VCaP (cell line): ENCODE data around the gene APOF.
A peak's percentile ranks its signal among the peaks of the same experiment; 100 is the strongest.
"Not testable (repeated sequence)": the region's sequence is repeated elsewhere in the genome, so short reads cannot be mapped to it uniquely, and the experiment has no call there.

Experiments used
- H3K27ac ChIP-seq: fragments of 450-650 bp; 2 replicates; pipeline ENCODE4 v1.5.1; 2017
- CTCF ChIP-seq: fragments of 450-650 bp; conservative IDR thresholded peaks from 2 replicates; pipeline ENCODE4 v1.5.1; 2017; ENCODE audit warnings: mild to moderate bottlenecking, moderate library complexity

The APOF gene

DNA sequence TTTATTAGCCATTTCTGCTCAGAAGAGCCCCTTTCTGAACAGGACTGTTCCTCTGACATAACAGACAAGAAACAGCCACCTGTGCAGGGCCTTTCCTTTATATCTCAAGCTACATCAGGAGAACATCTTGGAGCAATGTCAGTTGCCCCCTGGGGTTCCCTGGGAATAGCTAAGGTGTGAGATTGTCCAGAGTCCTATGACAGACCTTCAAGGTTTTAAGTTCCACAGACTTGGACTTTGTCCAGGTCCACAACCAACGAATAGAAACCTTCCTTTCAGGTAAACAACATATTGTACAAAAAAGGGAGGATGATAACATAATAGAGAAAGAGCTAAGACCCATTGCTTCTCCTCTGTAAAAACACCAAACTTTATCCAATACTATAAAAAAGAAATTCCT lies 21.0 kb downstream of the APOF start:
- no peak overlapping the region for H3K27ac ChIP-seq
- no peak for TF ChIP-seq CTCF

- TF ChIP-seq CTCF, result no peak
- H3K27ac ChIP-seq, result no peak overlapping the region
Observed at GRCh38 chr12:56339158-56339422, 23.6 kb downstream of the APOF start.

- no peak within 1 kb of the TSS for H3K27ac ChIP-seq
- TF ChIP-seq CTCF, result no peak
Observed at GRCh38 chr12:56338308-56339157, 24.1 kb downstream of the APOF start, which contains the start of gene IL23A. Gene IL23A, plus strand, starts transcription at chr12:56338884. Its CDS starts 161 bp downstream, at chr12:56339045.

GRCh38 chr12:56337753-56338251 lies 24.9 kb downstream of the APOF start:
- no peak for TF ChIP-seq CTCF
- H3K27ac ChIP-seq, result no peak overlapping the region

- no peak for TF ChIP-seq CTCF
- no peak overlapping the region for H3K27ac ChIP-seq
Observed at GRCh38 chr12:56336361-56337167, 26.1 kb downstream of the APOF start.

DNA sequence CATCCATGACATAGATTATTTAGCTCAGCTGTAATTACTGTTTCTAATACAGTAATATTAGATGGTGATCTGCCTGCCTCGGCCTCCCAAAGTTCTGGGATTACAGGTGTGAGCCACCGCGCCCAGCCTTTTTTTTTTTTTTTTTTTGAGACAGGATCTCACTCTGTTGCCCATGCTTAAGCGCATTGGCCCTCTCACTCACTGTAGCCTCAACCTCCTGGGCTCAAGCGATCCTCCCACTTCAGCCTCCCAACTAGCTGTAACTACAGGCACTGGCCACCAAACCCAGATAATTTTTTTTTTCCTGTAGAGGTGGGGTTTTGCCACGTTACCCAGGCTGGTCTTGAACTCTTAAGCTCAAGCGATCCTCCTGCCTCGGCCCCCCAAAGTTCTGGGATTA lies 27.1 kb downstream of the APOF start:
- not testable (repeated sequence) for H3K27ac ChIP-seq

DNA sequence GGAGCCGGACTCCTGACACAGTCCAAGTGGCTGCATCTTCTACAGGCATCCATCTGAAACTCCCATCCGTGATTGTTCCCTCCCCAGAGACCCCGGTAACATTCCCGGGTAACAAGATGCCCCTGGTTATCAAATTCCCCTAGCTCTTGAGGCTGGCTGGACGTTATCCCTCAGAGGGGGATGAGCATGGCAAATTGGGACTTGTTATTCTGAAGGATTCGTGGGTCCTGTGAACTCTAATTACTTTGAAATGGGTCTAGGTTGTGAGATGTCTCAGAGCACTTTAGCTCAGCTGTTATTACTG lies 28.2 kb downstream of the APOF start:
- peak overlapping the region; percentile 96 for H3K27ac ChIP-seq
- TF ChIP-seq CTCF, result peak; percentile 36; the same call in 1 of the 2 replicates
